DOHH2 (cell line): ENCODE measurements around the gene PDIA2.

ENCODE experiments used
- H3F3A ChIP-seq: fragments of 200-600 bp; sonication (generic), shearing (Covaris generic); 2 replicates; pipeline ENCODE4 v1.6.0; 2016; ENCODE audit warnings: antibody characterized with exemption, mild to moderate bottlenecking; ENCODE audit not compliant: control insufficient read depth, insufficient read depth
- H3K27ac ChIP-seq: fragments of 200-600 bp; sonication (generic); 2 replicates; pipeline ENCODE4 v1.5.1; 2014; ENCODE audit warnings: low read depth, mild to moderate bottlenecking, low read length, moderate library complexity
- H3K27me3 ChIP-seq: fragments of 200-600 bp; sonication (generic); 2 replicates; pipeline ENCODE4 v1.6.1; 2014; ENCODE audit warnings: mild to moderate bottlenecking, low read length, mixed read lengths; ENCODE audit not compliant: control insufficient read depth
- H3K36me3 ChIP-seq: fragments of 200-600 bp; sonication (generic); 2 replicates; pipeline ENCODE4 v1.6.1; 2014; ENCODE audit warnings: mild to moderate bottlenecking, low read length, moderate library complexity, mixed read lengths; ENCODE audit not compliant: control insufficient read depth
- H3K4me1 ChIP-seq: fragments of 200-600 bp; sonication (generic); 2 replicates; pipeline ENCODE4 v1.6.1; 2014; ENCODE audit warnings: mild to moderate bottlenecking, low read length, mixed read lengths; ENCODE audit not compliant: control insufficient read depth
- H3K4me2 ChIP-seq: fragments of 200-600 bp; sonication (generic); 2 replicates; pipeline ENCODE4 v1.6.0; 2014; ENCODE audit warnings: mild to moderate bottlenecking, low read length, moderate library complexity
- H3K4me3 ChIP-seq: fragments of 200-600 bp; sonication (generic); 2 replicates; pipeline ENCODE4 v1.5.1; 2014; ENCODE audit warnings: mild to moderate bottlenecking, low read length, mixed read lengths
- H3K79me2 ChIP-seq: fragments of 200-600 bp; sonication (generic); 2 replicates; pipeline ENCODE4 v1.6.1; 2014; ENCODE audit warnings: mild to moderate bottlenecking, low read length, mixed read lengths; ENCODE audit not compliant: control insufficient read depth
- H3K9me2 ChIP-seq: fragments of 200-600 bp; sonication (generic); replicated peaks from 2 replicates; pipeline ENCODE4 v1.6.1; 2014; ENCODE audit warnings: mild to moderate bottlenecking, low read length, mixed read lengths; ENCODE audit not compliant: control insufficient read depth
- H3K9me3 ChIP-seq: fragments of 200-600 bp; sonication (generic); 2 replicates; pipeline ENCODE4 v1.6.1; 2014; ENCODE audit warnings: antibody characterized with exemption, low read length, mixed read lengths; ENCODE audit not compliant: control insufficient read depth, insufficient read depth
- H4K20me1 ChIP-seq: fragments of 200-600 bp; sonication (generic); 2 replicates; pipeline ENCODE4 v1.6.0; 2014; ENCODE audit warnings: low read depth, mild to moderate bottlenecking, antibody characterized with exemption, low read length, moderate library complexity; ENCODE audit not compliant: control insufficient read depth, insufficient read depth
- CTCF ChIP-seq: fragments of 200-600 bp; sonication (generic); IDR thresholded peaks from one replicate; pipeline ENCODE4 v1.5.1; 2014; ENCODE audit warnings: antibody characterized with exemption, mild to moderate bottlenecking, low read depth, low read length; ENCODE audit not compliant: poor library complexity, severe bottlenecking
- EZH2phosphoT487 ChIP-seq: fragments of 200-600 bp; sonication (generic); IDR thresholded peaks from 2 replicates; pipeline ENCODE4 v1.6.1; 2017; ENCODE audit warnings: borderline replicate concordance, mild to moderate bottlenecking, antibody characterized with exemption, low read length, moderate library complexity, mixed read lengths

The PDIA2 gene

GRCh38 chr16:245105-245504 lies 37.9 kb upstream of the PDIA2 start:
- peaks cover 15% of the 10 kb centered on the region for H3K79me2 ChIP-seq
- H3K36me3 ChIP-seq: no peaks in the 10 kb centered on the region

GRCh38 chr16:247027-247426 lies 35.9 kb upstream of the PDIA2 start:
- TF ChIP-seq EZH2phosphoT487 (no peak), CTCF (no peak)
- Histone ChIP-seq H3K4me1 (peaks cover 4% of the 10 kb centered on the region; the same call in 1 of the 2 replicates), H3F3A (no peaks in the 10 kb centered on the region), H3K4me3 (no peak overlapping the region), H3K36me3 (no peaks in the 10 kb centered on the region), H3K79me2 (peaks cover 9% of the 10 kb centered on the region), H3K27ac (no peak overlapping the region), H3K4me2 (no peak overlapping the region), H4K20me1 (peaks cover 2% of the 10 kb centered on the region; the same call in 1 of the 2 replicates), H3K9me3 (no peaks in the 10 kb centered on the region), H3K9me2 (no peaks in the 10 kb centered on the region), H3K27me3 (no peaks in the 10 kb centered on the region)

More at GRCh38 chr16:245105-245504, 37.9 kb upstream of the PDIA2 start:
- no peaks in the 10 kb centered on the region for H3K27me3 ChIP-seq
- no peak overlapping the region for H3K27ac ChIP-seq
- no peak overlapping the region for H3K4me2 ChIP-seq
- H3K4me3 ChIP-seq: no peak overlapping the region
- H3K9me3 ChIP-seq: no peaks in the 10 kb centered on the region
- H3K4me1 ChIP-seq: peaks cover 4% of the 10 kb centered on the region; the same call in 1 of the 2 replicates
- H4K20me1 ChIP-seq: peaks cover 2% of the 10 kb centered on the region; the same call in 1 of the 2 replicates
- H3F3A ChIP-seq: no peaks in the 10 kb centered on the region
- TF ChIP-seq CTCF (no peak), EZH2phosphoT487 (no peak)
- H3K9me2 ChIP-seq: no peaks in the 10 kb centered on the region

- Histone ChIP-seq H3K36me3 (peaks cover 5% of the 10 kb centered on the region; the same call in 1 of the 2 replicates), H3K27ac (no peak overlapping the region), H4K20me1 (no peaks in the 10 kb centered on the region), H3K4me3 (no peak overlapping the region), H3K9me3 (no peaks in the 10 kb centered on the region), H3K4me2 (no peak overlapping the region), H3K9me2 (no peaks in the 10 kb centered on the region), H3K27me3 (no peaks in the 10 kb centered on the region), H3K4me1 (no peaks in the 10 kb centered on the region), H3K79me2 (no peaks in the 10 kb centered on the region), H3F3A (no peaks in the 10 kb centered on the region)
- TF ChIP-seq CTCF: no peak
- TF ChIP-seq EZH2phosphoT487: no peak
Measured at GRCh38 chr16:249431-249830, 33.5 kb upstream of the PDIA2 start.
